Gastrocnemius medialis (tissue), 4 donors: ENCODE results near the gene TUBB2B.

Source experiments
- CTCF ChIP-seq, 5 experiments: fragments of 450-650 bp in 3 of 5; fragments of 200-600 bp in 2 of 5; sonication (generic) in 2 of 5; IDR thresholded peaks in 4 of 5; conservative IDR thresholded peaks in 1 of 5; 1 replicate in 4 of 5; 2 replicates in 1 of 5; pipeline ENCODE4 v1.5.1; 2016 to 2019; ENCODE audit warnings: antibody characterized with exemption in 5 of 5, mild to moderate bottlenecking in 3 of 5, moderate library complexity in 3 of 5
- POLR2A ChIP-seq, 2 donors: fragments of 450-650 bp; IDR thresholded peaks; one replicate each; pipeline ENCODE4 v1.6.1; 2017; ENCODE audit warnings: antibody characterized with exemption in 2 of 2, mild to moderate bottlenecking in 2 of 2, moderate library complexity in 2 of 2

GRCh38 chr6:3210024-3210610 is 17.3 kb downstream of the TUBB2B start:
- no peak for TF ChIP-seq CTCF (IDR thresholded peaks at IDR 0.05 in 4 of 5, conservative IDR thresholded peaks at IDR 0.05 in 1 of 5)
- no peak for TF ChIP-seq POLR2A (IDR thresholded peaks at IDR 0.05)
